MCF 10A (cell line): ENCODE data around the gene C5orf58. TPM values are rescaled to one million over a fixed set of nuclear protein-coding genes. Genes with fewer than 3 reads are reported as not detected.

Experiments used
- BruUV-seq: library from RNA; stranded (reverse); fragments of 400-500 nt; replicated peaks from 2 replicates; lab custom pipeline; 2021; lab: Mats Ljungman, UMichigan
- CTCF ChIA-PET: fragments of 300-600 bp; sonication (Branson Sonifier 250); formaldehyde crosslinking; extraction: SDS; loops from one replicate; lab custom pipeline; 2021; ENCODE audit warnings: antibody characterized with exemption, inconsistent platforms; lab: Yijun Ruan, JAX
- POLR2A ChIA-PET: fragments of 300-600, 350-650 bp; sonication (Branson Sonifier 250); formaldehyde crosslinking; extraction: SDS; loops from one replicate; lab custom pipeline; 2020; ENCODE audit warnings: antibody characterized with exemption, inconsistent platforms; lab: Yijun Ruan, JAX
- DNase-seq: peaks from one replicate; pipeline ENCODE4 v3.0.0-alpha.2; 2018; ENCODE audit not compliant: unreplicated experiment
- H3K27ac Mint-ChIP-seq: one replicate; pipeline ENCODE4 v1.8.0; 2022; ENCODE audit warnings: mild to moderate bottlenecking, low read depth, mixed read lengths; ENCODE audit not compliant: unreplicated experiment
- H3K27me3 Mint-ChIP-seq: one replicate; pipeline ENCODE4 v1.8.0; 2022; ENCODE audit warnings: mixed read lengths; ENCODE audit not compliant: insufficient read depth, unreplicated experiment
- H3K36me3 Mint-ChIP-seq: one replicate; pipeline ENCODE4 v1.8.0; 2022; ENCODE audit warnings: mild to moderate bottlenecking, moderate library complexity, mixed read lengths; ENCODE audit not compliant: insufficient read depth, unreplicated experiment
- H3K4me1 Mint-ChIP-seq: one replicate; pipeline ENCODE4 v1.8.0; 2022; ENCODE audit warnings: mixed read lengths; ENCODE audit not compliant: insufficient read depth, unreplicated experiment
- H3K4me3 Mint-ChIP-seq: one replicate; pipeline ENCODE4 v1.8.0; 2022; ENCODE audit warnings: mild to moderate bottlenecking, moderate library complexity, mixed read lengths; ENCODE audit not compliant: unreplicated experiment
- H3K9me3 Mint-ChIP-seq: one replicate; pipeline ENCODE4 v1.8.0; 2022; ENCODE audit warnings: mixed read lengths; ENCODE audit not compliant: unreplicated experiment
- CTCF ChIP-seq: fragments of 200-600 bp; IDR thresholded peaks from one replicate; pipeline ENCODE4 v1.8.0; 2022; ENCODE audit warnings: antibody characterized with exemption, mild to moderate bottlenecking; ENCODE audit not compliant: unreplicated experiment
- intact Hi-C: fragments of 100-400 bp; cut with micrococcal nuclease; formaldehyde crosslinking; loops from 2 replicates; pipeline ENCODE4 v1.14.1; 2022
- total RNA-seq: library from RNA; stranded (reverse); gene quantifications from 2 replicates; pipeline ENCODE4 v1.2.3, GENCODE V29; 2022

C5orf58 gene
- total RNA-seq, 1 experiment from 2014 or later = not detected

- H3K4me1 Mint-ChIP-seq = no peaks in the 10 kb centered on the region
- H3K4me3 Mint-ChIP-seq = no peak overlapping the region
- peaks cover 9% of the 10 kb centered on the region for H3K9me3 Mint-ChIP-seq
- intact Hi-C loops = no loop called here
- no peak overlapping the region for H3K27ac Mint-ChIP-seq
- ChIA-PET POLR2A (interaction anchor here (0.8 kb wide), 1 partner anchor 50 kb away, joined by 3 read pairs; no protein-coding TSS in a partner anchor), CTCF (interaction anchor here (0.5 to 2.0 kb wide), 4 partner anchors 10 to 200 kb away, joined by 3 to 7 read pairs (median 6); no protein-coding TSS in a partner anchor)
- no peak for DNase-seq
- BruUV-seq = no TSS peak
- peaks cover 10% of the 10 kb centered on the region for H3K27me3 Mint-ChIP-seq
- no peak for TF ChIP-seq CTCF
- H3K36me3 Mint-ChIP-seq = no peaks in the 10 kb centered on the region
Observed at GRCh38 chr5:170278611-170279458, 46.0 kb downstream of the C5orf58 start.

- H3K27me3 Mint-ChIP-seq = peaks cover 16% of the 10 kb centered on the region
- ChIA-PET POLR2A (no interaction called here), CTCF (interaction anchor here (0.5 to 2.0 kb wide), 6 partner anchors 10 to 199 kb away, joined by 3 to 7 read pairs (median 4); no protein-coding TSS in a partner anchor)
- intact Hi-C loops = no loop called here
- no peak overlapping the region for H3K27ac Mint-ChIP-seq
- no peak overlapping the region for H3K4me3 Mint-ChIP-seq
- H3K36me3 Mint-ChIP-seq = no peaks in the 10 kb centered on the region
- DNase-seq = no peak
- TF ChIP-seq CTCF = no peak
- H3K9me3 Mint-ChIP-seq = peaks cover 15% of the 10 kb centered on the region
- H3K4me1 Mint-ChIP-seq = no peaks in the 10 kb centered on the region
- BruUV-seq = no TSS peak
Observed at GRCh38 chr5:170279459-170279817, 46.7 kb downstream of the C5orf58 start.

GRCh38 chr5:170280011-170280493 is 47.3 kb downstream of the C5orf58 start:
- Mint-ChIP-seq H3K9me3 (peaks cover 18% of the 10 kb centered on the region), H3K36me3 (no peaks in the 10 kb centered on the region), H3K4me3 (no peak overlapping the region), H3K4me1 (no peaks in the 10 kb centered on the region), H3K27ac (no peak overlapping the region), H3K27me3 (peaks cover 22% of the 10 kb centered on the region)
- TF ChIP-seq CTCF = no peak
- no TSS peak for BruUV-seq
- CTCF ChIA-PET = interaction anchor here (0.6 to 3.4 kb wide), 5 partner anchors 11 to 176 kb away, joined by 3 to 45 read pairs (median 6); no protein-coding TSS in a partner anchor
- POLR2A ChIA-PET = no interaction called here
- no peak for DNase-seq
- intact Hi-C loops = no loop called here

- no peak for TF ChIP-seq CTCF
- intact Hi-C loops = no loop called here
- BruUV-seq = no TSS peak
- Mint-ChIP-seq H3K27ac (no peak overlapping the region), H3K36me3 (no peaks in the 10 kb centered on the region), H3K9me3 (peaks cover 18% of the 10 kb centered on the region), H3K4me3 (no peak overlapping the region), H3K27me3 (peaks cover 46% of the 10 kb centered on the region), H3K4me1 (no peaks in the 10 kb centered on the region)
- no peak for DNase-seq
- CTCF ChIA-PET = interaction anchor here (0.6 to 3.4 kb wide), 6 partner anchors 15 to 341 kb away, joined by 3 to 45 read pairs (median 4); no protein-coding TSS in a partner anchor
- POLR2A ChIA-PET = interaction anchor here (1.2 kb wide), 1 partner anchor 119 kb away, joined by 3 read pairs; no protein-coding TSS in a partner anchor
Observed at GRCh38 chr5:170283296-170283695, 50.5 kb downstream of the C5orf58 start.
